ENCODE measurements around the gene GPR141.

DNA sequence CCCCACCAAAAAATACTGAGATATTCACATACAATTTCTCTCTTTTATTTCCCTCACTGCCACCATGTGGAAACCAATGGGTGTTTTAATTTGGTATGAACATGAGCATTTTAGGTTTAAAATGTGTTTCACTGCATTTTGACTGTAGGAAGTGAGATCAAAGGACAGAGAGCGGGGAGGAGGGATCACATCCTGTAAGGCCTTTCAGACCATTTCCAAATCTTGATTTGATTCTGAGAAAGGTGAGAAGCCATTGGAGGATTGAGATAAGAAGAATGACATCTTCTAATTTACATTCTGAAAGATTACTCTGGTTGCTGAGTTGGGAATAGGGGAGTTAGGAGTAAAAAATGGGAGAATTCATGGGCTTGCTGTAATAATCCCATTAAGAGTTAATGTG is 42.5 kb downstream of the GPR141 start:
- TF ChIP-seq, protein P1, sequence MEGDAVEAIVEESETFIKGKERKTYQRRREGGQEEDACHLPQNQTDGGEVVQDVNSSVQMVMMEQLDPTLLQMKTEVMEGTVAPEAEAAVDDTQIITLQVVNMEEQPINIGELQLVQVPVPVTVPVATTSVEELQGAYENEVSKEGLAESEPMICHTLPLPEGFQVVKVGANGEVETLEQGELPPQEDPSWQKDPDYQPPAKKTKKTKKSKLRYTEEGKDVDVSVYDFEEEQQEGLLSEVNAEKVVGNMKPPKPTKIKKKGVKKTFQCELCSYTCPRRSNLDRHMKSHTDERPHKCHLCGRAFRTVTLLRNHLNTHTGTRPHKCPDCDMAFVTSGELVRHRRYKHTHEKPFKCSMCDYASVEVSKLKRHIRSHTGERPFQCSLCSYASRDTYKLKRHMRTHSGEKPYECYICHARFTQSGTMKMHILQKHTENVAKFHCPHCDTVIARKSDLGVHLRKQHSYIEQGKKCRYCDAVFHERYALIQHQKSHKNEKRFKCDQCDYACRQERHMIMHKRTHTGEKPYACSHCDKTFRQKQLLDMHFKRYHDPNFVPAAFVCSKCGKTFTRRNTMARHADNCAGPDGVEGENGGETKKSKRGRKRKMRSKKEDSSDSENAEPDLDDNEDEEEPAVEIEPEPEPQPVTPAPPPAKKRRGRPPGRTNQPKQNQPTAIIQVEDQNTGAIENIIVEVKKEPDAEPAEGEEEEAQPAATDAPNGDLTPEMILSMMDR (IDR thresholded peaks at IDR 0.05), result no peak
- TF ChIP-seq POLR2A (IDR thresholded peaks at IDR 0.05), result no peak
